Thyroid gland (tissue), 4 donors: ENCODE measurements around the gene IL19. TPM values are rescaled to one million over a fixed set of nuclear protein-coding genes. Genes with fewer than 3 reads are reported as not detected.

Experiments used
- DNase-seq, 2 donors: peaks; one replicate each; pipeline ENCODE4 v3.0.0-alpha.2; 2019
- H3K27ac ChIP-seq, 3 donors: fragments of 200-600 bp; sonication (generic); 1 replicate in 2 of 3; 2 replicates in 1 of 3; pipeline ENCODE4 v1.5.1; 2016 to 2019; ENCODE audit warnings: mild to moderate bottlenecking in 1 of 3, moderate library complexity in 1 of 3
- H3K27me3 ChIP-seq: fragments of 200-600 bp; sonication (generic); one replicate; pipeline ENCODE4 v1.5.1; 2019
- H3K36me3 ChIP-seq, 2 donors: fragments of 200-600 bp; sonication (generic); one replicate each; pipeline ENCODE4 v1.5.1; 2016 to 2019
- H3K4me1 ChIP-seq, 2 donors: fragments of 200-600 bp; sonication (generic); one replicate each; pipeline ENCODE4 v1.5.1; 2017 to 2019
- H3K4me3 ChIP-seq, 3 donors: fragments of 200-600 bp; sonication (generic); replicated peaks in 1 of 3; 1 replicate in 2 of 3; 2 replicates in 1 of 3; pipeline ENCODE4 v1.5.1; 2016; ENCODE audit warnings: mild to moderate bottlenecking in 1 of 3
- H3K9me3 ChIP-seq: fragments of 200-600 bp; sonication (generic); one replicate; pipeline ENCODE4 v1.5.1; 2017
- CTCF ChIP-seq, 6 experiments: fragments of 200-600 bp in 3 of 6; fragments of 450-650 bp in 3 of 6; sonication (generic) in 3 of 6; IDR thresholded peaks; one replicate each; pipeline ENCODE4 v1.5.1; 2016 to 2019; ENCODE audit warnings: antibody characterized with exemption in 6 of 6, mild to moderate bottlenecking in 2 of 6, inconsistent platforms in 1 of 6, moderate library complexity in 1 of 6
- POLR2A ChIP-seq, 2 donors: fragments of 450-650 bp; IDR thresholded peaks; one replicate each; pipeline ENCODE4 v1.6.1; 2017; ENCODE audit warnings: antibody characterized with exemption in 2 of 2, mild to moderate bottlenecking in 2 of 2, moderate library complexity in 1 of 2
- WGBS, 2 donors: methylation state at CpG; one replicate each; pipeline ENCODE4 v1.1.5; 2017; 5-methylcytosine and 5-hydroxymethylcytosine counted together
- intact Hi-C: fragments of 100-400 bp; cut with DNase I; formaldehyde crosslinking; loops from one replicate; pipeline ENCODE4 v1.15.1; 2023
- small RNA-seq: library from RNA; depleted of rRNA; stranded (forward); fragments of <200 nt; gene quantifications from one replicate; pipeline ENCODE3, GENCODE V24; 2016
- total RNA-seq, 4 donors: library from RNA; depleted of rRNA; stranded (reverse); fragments of >200 nt; gene quantifications; one replicate each; pipeline ENCODE4 v1.2.3, GENCODE V29; 2016

IL19 gene
- total RNA-seq, 4 donors from 2014 or later = not detected

- 27 to 31% methylated on average over 4 of the region's 4 CpGs for WGBS, 2 donors
- intact Hi-C loops = no loop called here
- Histone ChIP-seq H3K9me3 (no peaks in the 10 kb centered on the region), H3K36me3 (no peaks in the 10 kb centered on the region), H3K4me3 (no peak overlapping the region), H3K4me1 (peaks cover 6 to 14% of the 10 kb centered on the region in 2 donors), H3K27ac (no peak overlapping the region), H3K27me3 (no peaks in the 10 kb centered on the region)
- DNase-seq = no peak
- TF ChIP-seq CTCF (IDR thresholded peaks at IDR 0.05) (no peak), POLR2A (IDR thresholded peaks at IDR 0.05) (no peak)
Measured at GRCh38 chr1:206887701-206888100, 117.1 kb downstream of the IL19 start.

- Histone ChIP-seq H3K4me3 (no peak overlapping the region), H3K9me3 (no peaks in the 10 kb centered on the region), H3K4me1 (peaks cover 6 to 18% of the 10 kb centered on the region in 2 donors), H3K36me3 (no peaks in the 10 kb centered on the region), H3K27me3 (no peaks in the 10 kb centered on the region), H3K27ac (no peak overlapping the region)
- DNase-seq = no peak
- TF ChIP-seq CTCF (IDR thresholded peaks at IDR 0.05) (no peak), POLR2A (IDR thresholded peaks at IDR 0.05) (no peak)
- intact Hi-C loops = no loop called here
- 71 to 76% methylated on average over 15 of the region's 15 CpGs for WGBS, 2 donors
Measured at GRCh38 chr1:206890125-206891060, 119.8 kb downstream of the IL19 start.

- DNase-seq = no peak
- WGBS, 2 donors = 60 to 83% methylated on average over 1 of the region's 1 CpG
- intact Hi-C loops = no loop called here
- Histone ChIP-seq H3K27ac (no peak overlapping the region), H3K4me3 (no peak overlapping the region), H3K9me3 (no peaks in the 10 kb centered on the region), H3K27me3 (no peaks in the 10 kb centered on the region), H3K4me1 (peaks cover 6 to 24% of the 10 kb centered on the region in 2 donors), H3K36me3 (no peaks in the 10 kb centered on the region)
- TF ChIP-seq POLR2A (IDR thresholded peaks at IDR 0.05) = no peak
- no peak for TF ChIP-seq CTCF (IDR thresholded peaks at IDR 0.05)
Measured at GRCh38 chr1:206891412-206891811, 120.8 kb downstream of the IL19 start.

Small RNA genes lying within 50 kb of the gene (small RNA-seq; reads per million reads assigned to genes)
- not detected for gene RF00019

Other genes with a start within 250 kb of the IL19 start
- 10 to 100 TPM; 52.9 to 62.1 (median 57.0) TPM for gene EIF2D, start 158.3 kb upstream of the IL19 start, total RNA-seq
- 10 to 100 TPM; 14.5 to 21.2 (median 15.9) TPM for gene DYRK3, start 135.2 kb upstream of the IL19 start, total RNA-seq
- 10 to 100 TPM; 48.5 to 64.0 (median 59.9) TPM for gene MAPKAPK2, start 85.9 kb upstream of the IL19 start, total RNA-seq
- gene IL10, start 1.7 kb downstream of the IL19 start, total RNA-seq = 1 to 10 TPM in 3 of 4 donors, under 1 TPM in 1; 0.34 to 2.3 (median 1.6) TPM
- not detected for gene IL20, start 94.8 kb downstream of the IL19 start, total RNA-seq
- not detected for gene IL24, start 126.7 kb downstream of the IL19 start, total RNA-seq
- 1 to 10 TPM; 1.2 to 5.2 (median 3.0) TPM for gene FCMR, start 151.2 kb downstream of the IL19 start, total RNA-seq
- 1 to 10 TPM in 1 of 4 donors, under 1 TPM in 2, not detected in 1; 0.11 to 1.2 (median 0.75) TPM for gene PIGR, start 175.7 kb downstream of the IL19 start, total RNA-seq
- not detected for gene FCAMR, start 199.7 kb downstream of the IL19 start, total RNA-seq